Endodermal cell (in vitro differentiated cells): ENCODE measurements around the gene CLSTN2. TPM values are rescaled to one million over a fixed set of nuclear protein-coding genes. Genes with fewer than 3 reads are reported as not detected.

Experiments
- DNase-seq: peaks from one replicate; pipeline ENCODE4 v3.0.0-alpha.2; 2017
- H3K27ac ChIP-seq: 2 replicates; pipeline ENCODE4 v1.5.1; 2013; ENCODE audit warnings: mild to moderate bottlenecking, low read depth, low read length, moderate library complexity
- H3K27me3 ChIP-seq: 2 replicates; pipeline ENCODE4 v1.6.1; 2013; ENCODE audit warnings: mild to moderate bottlenecking, low read length, moderate library complexity; ENCODE audit not compliant: insufficient read depth, control insufficient read depth, poor library complexity, severe bottlenecking
- H3K36me3 ChIP-seq: 2 replicates; pipeline ENCODE4 v1.7.0; 2013; ENCODE audit warnings: mild to moderate bottlenecking, low read length, moderate library complexity; ENCODE audit not compliant: control insufficient read depth, insufficient read depth
- H3K4me1 ChIP-seq: one replicate; pipeline ENCODE4 v1.7.0; 2013; ENCODE audit warnings: low read length; ENCODE audit not compliant: control insufficient read depth, insufficient read depth
- H3K4me3 ChIP-seq: 2 replicates; pipeline ENCODE4 v1.5.1; 2013; ENCODE audit warnings: mild to moderate bottlenecking, low read length, moderate library complexity
- H3K9ac ChIP-seq: 2 replicates; pipeline ENCODE4 v1.6.1; 2013; ENCODE audit warnings: mild to moderate bottlenecking, low read length, moderate library complexity; ENCODE audit not compliant: poor library complexity, severe bottlenecking; ENCODE audit errors: extremely low read depth
- H3K9me3 ChIP-seq: 2 replicates; pipeline ENCODE4 v1.6.1; 2013; ENCODE audit warnings: mild to moderate bottlenecking, low read length, moderate library complexity; ENCODE audit not compliant: control insufficient read depth
- H3K27ac Mint-ChIP-seq: 2 replicates; pipeline ENCODE4 v1.8.0; 2020; ENCODE audit warnings: mixed read lengths
- H3K27me3 Mint-ChIP-seq: 2 replicates; pipeline ENCODE4 v1.8.0; 2021; ENCODE audit warnings: mild to moderate bottlenecking, mixed read lengths; ENCODE audit not compliant: insufficient read depth
- H3K36me3 Mint-ChIP-seq: 2 replicates; pipeline ENCODE4 v1.8.0; 2020; ENCODE audit warnings: low read depth, mixed read lengths
- H3K4me1 Mint-ChIP-seq: 2 replicates; pipeline ENCODE4 v1.8.0; 2020; ENCODE audit warnings: mixed read lengths
- H3K4me3 Mint-ChIP-seq: 2 replicates; pipeline ENCODE4 v1.8.0; 2020; ENCODE audit warnings: mild to moderate bottlenecking, moderate library complexity, mixed read lengths
- H3K9me3 Mint-ChIP-seq: 2 replicates; pipeline ENCODE4 v1.8.0; 2020; ENCODE audit warnings: mild to moderate bottlenecking, mixed read lengths
- CTCF ChIP-seq: fragments of 200-600 bp; sonication (generic); conservative IDR thresholded peaks from 2 replicates; pipeline ENCODE4 v1.5.0; 2021; ENCODE audit warnings: antibody characterized with exemption, mild to moderate bottlenecking
- WGBS, 2 experiments: methylation state at CpG; one replicate each; pipeline versions ENCODE4 v1.1.5 to v1.1.7; 2013; ENCODE audit warnings: missing lambda C conversion rate in 2 of 2, mixed read lengths in 1 of 2; ENCODE audit not compliant: insufficient coverage in 1 of 2, insufficient read length in 1 of 2; 5-methylcytosine and 5-hydroxymethylcytosine counted together
- total RNA-seq, 2 donors: library from RNA; stranded (reverse); fragmentation: NEBNext Ultra II Directional in 1 of 2; extraction: Animal tissue kit (Norgen Biotek cat#: 25700) in 1 of 2; gene quantifications; 2 replicates in 1 of 2; 3 replicates in 1 of 2; pipeline ENCODE4 v1.2.1, GENCODE V29; 2021

Gene CLSTN2
- total RNA-seq, 2 donors from 2014 or later, result 0.13 to 0.42 TPM

GRCh38 chr3:140093742-140094141 is 158.8 kb downstream of the CLSTN2 start:
- H3K4me1 Mint-ChIP-seq, result peaks cover 16% of the 10 kb centered on the region
- H3K9me3 ChIP-seq, result peaks cover 21% of the 10 kb centered on the region
- WGBS, 2 experiments, result 79 to 85% methylated on average over 3 to 5 of the region's 5 CpGs
- H3K9me3 Mint-ChIP-seq, result peaks cover 20% of the 10 kb centered on the region
- H3K4me3 Mint-ChIP-seq, result no peak overlapping the region
- no peak overlapping the region for H3K4me3 ChIP-seq
- H3K27ac Mint-ChIP-seq, result no peak overlapping the region
- H3K36me3 Mint-ChIP-seq, result no peaks in the 10 kb centered on the region
- peaks cover 12% of the 10 kb centered on the region for H3K27me3 Mint-ChIP-seq
- H3K4me1 ChIP-seq, result peaks cover 12% of the 10 kb centered on the region
- no peaks in the 10 kb centered on the region for H3K36me3 ChIP-seq
- H3K9ac ChIP-seq, result no peak overlapping the region
- TF ChIP-seq CTCF, result no peak
- H3K27me3 ChIP-seq, result no peaks in the 10 kb centered on the region
- peak overlapping the region; percentile 83 for H3K27ac ChIP-seq
- DNase-seq, result no peak

GRCh38 chr3:140094487-140094886 is 159.5 kb downstream of the CLSTN2 start:
- WGBS, 2 experiments, result 92 to 100% methylated on average over 1 of the region's 1 CpG
- TF ChIP-seq CTCF, result no peak
- no peaks in the 10 kb centered on the region for H3K36me3 Mint-ChIP-seq
- Histone ChIP-seq H3K4me3 (no peak overlapping the region), H3K36me3 (no peaks in the 10 kb centered on the region), H3K9ac (no peak overlapping the region), H3K27me3 (no peaks in the 10 kb centered on the region), H3K4me1 (peaks cover 12% of the 10 kb centered on the region), H3K9me3 (peaks cover 15% of the 10 kb centered on the region), H3K27ac (peak overlapping the region; percentile 83)
- H3K4me1 Mint-ChIP-seq, result peaks cover 16% of the 10 kb centered on the region
- H3K27ac Mint-ChIP-seq, result no peak overlapping the region
- peaks cover 16% of the 10 kb centered on the region for H3K9me3 Mint-ChIP-seq
- H3K27me3 Mint-ChIP-seq, result peaks cover 12% of the 10 kb centered on the region
- no peak for DNase-seq
- H3K4me3 Mint-ChIP-seq, result no peak overlapping the region

- no peaks in the 10 kb centered on the region for H3K27me3 ChIP-seq
- no peak overlapping the region for H3K4me3 ChIP-seq
- H3K4me3 Mint-ChIP-seq, result no peak overlapping the region
- no peak overlapping the region for H3K27ac ChIP-seq
- no peaks in the 10 kb centered on the region for H3K36me3 Mint-ChIP-seq
- H3K4me1 Mint-ChIP-seq, result peaks cover 16% of the 10 kb centered on the region
- H3K4me1 ChIP-seq, result peaks cover 12% of the 10 kb centered on the region
- H3K9me3 Mint-ChIP-seq, result peaks cover under 1% of the 10 kb centered on the region
- H3K36me3 ChIP-seq, result no peaks in the 10 kb centered on the region
- H3K27me3 Mint-ChIP-seq, result peaks cover 12% of the 10 kb centered on the region
- 89 to 98% methylated on average over 2 to 3 of the region's 3 CpGs for WGBS, 2 experiments
- no peak for DNase-seq
- H3K27ac Mint-ChIP-seq, result no peak overlapping the region
- H3K9ac ChIP-seq, result no peak overlapping the region
- TF ChIP-seq CTCF, result no peak
- H3K9me3 ChIP-seq, result no peaks in the 10 kb centered on the region
Observed at GRCh38 chr3:140096037-140096436, 161.1 kb downstream of the CLSTN2 start.
